Smooth muscle cell (in vitro differentiated cells): ENCODE measurements around the gene DDIT4. TPM values are rescaled to one million over a fixed set of nuclear protein-coding genes. Genes with fewer than 3 reads are reported as not detected.
"Not testable (repeated sequence)": the region's sequence is repeated elsewhere in the genome, so short reads cannot be mapped to it uniquely, and the experiment has no call there.

Experiments used
- DNase-seq: peaks from one replicate; lab custom pipeline; 2025; ENCODE audit not compliant: unreplicated experiment; lab: John Stamatoyannopoulos, UW
- H2AFZ ChIP-seq: fragments of 200-600 bp; sonication (generic); 2 replicates; pipeline ENCODE4 v1.6.0; 2016; ENCODE audit warnings: antibody characterized with exemption, low read depth, mild to moderate bottlenecking
- H3F3A ChIP-seq: fragments of 200-600 bp; sonication (generic); 2 replicates; pipeline ENCODE4 v1.6.0; 2017; ENCODE audit warnings: antibody characterized with exemption, low read depth
- H3K27ac ChIP-seq: fragments of 200-600 bp; sonication (generic); 2 replicates; pipeline ENCODE4 v1.5.1; 2016; ENCODE audit warnings: low read depth, mild to moderate bottlenecking
- H3K27me3 ChIP-seq: fragments of 200-600 bp; sonication (generic); 2 replicates; pipeline ENCODE4 v1.6.1; 2016; ENCODE audit warnings: low read depth, mild to moderate bottlenecking
- H3K36me3 ChIP-seq: fragments of 200-600 bp; sonication (generic); 2 replicates; pipeline ENCODE4 v1.5.1; 2016; ENCODE audit warnings: low read depth
- H3K4me1 ChIP-seq: fragments of 200-600 bp; sonication (generic); 2 replicates; pipeline ENCODE4 v1.5.1; 2016; ENCODE audit warnings: low read depth
- H3K4me2 ChIP-seq: fragments of 200-600 bp; sonication (generic); 2 replicates; pipeline ENCODE4 v1.6.0; 2016; ENCODE audit warnings: mild to moderate bottlenecking
- H3K4me3 ChIP-seq: fragments of 200-600 bp; sonication (generic); 2 replicates; pipeline ENCODE4 v1.5.1; 2016; ENCODE audit warnings: mild to moderate bottlenecking
- H3K79me2 ChIP-seq: fragments of 200-600 bp; sonication (generic); 2 replicates; pipeline ENCODE4 v1.6.0; 2016; ENCODE audit warnings: low read depth, mild to moderate bottlenecking
- H3K9ac ChIP-seq: fragments of 200-600 bp; sonication (generic); 2 replicates; pipeline ENCODE4 v1.6.0; 2016; ENCODE audit warnings: low read depth
- H3K9me3 ChIP-seq: fragments of 200-600 bp; sonication (generic); replicated peaks from 2 replicates; pipeline ENCODE4 v1.5.1; 2016; ENCODE audit warnings: low read depth
- H4K20me1 ChIP-seq: fragments of 200-600 bp; sonication (generic); 2 replicates; pipeline ENCODE4 v1.6.0; 2016; ENCODE audit warnings: low read depth
- WGBS: methylation state at CpG from one replicate; pipeline ENCODE4 v1.1.7; 2016; ENCODE audit warnings: low lambda C conversion rate; 5-methylcytosine and 5-hydroxymethylcytosine counted together
- polyA plus RNA-seq: library from polyadenylated mRNA; unstranded; fragments of >200 nt; fragmentation: Nextera tagmentation; extraction: Ambion mirVana; gene quantifications from 2 replicates; pipeline ENCODE4 v1.2.1, GENCODE V29; 2016
- total RNA-seq: library from RNA; depleted of rRNA; stranded (reverse); fragments of >200 nt; gene quantifications from 2 replicates; pipeline ENCODE4 v1.2.3, GENCODE V29; 2014
- TF ChIP-seq, protein P1 (sequence below): fragments of 200-600 bp; sonication (generic); IDR thresholded peaks from 2 replicates; pipeline ENCODE4 v1.5.1; 2017; ENCODE audit warnings: borderline replicate concordance, mild to moderate bottlenecking, antibody characterized with exemption; ENCODE audit not compliant: insufficient read depth, poor library complexity, severe bottlenecking

DDIT4 gene
- total and polyA plus RNA-seq, 2 experiments from 2014 or later, result 198 to 248 TPM

DNA sequence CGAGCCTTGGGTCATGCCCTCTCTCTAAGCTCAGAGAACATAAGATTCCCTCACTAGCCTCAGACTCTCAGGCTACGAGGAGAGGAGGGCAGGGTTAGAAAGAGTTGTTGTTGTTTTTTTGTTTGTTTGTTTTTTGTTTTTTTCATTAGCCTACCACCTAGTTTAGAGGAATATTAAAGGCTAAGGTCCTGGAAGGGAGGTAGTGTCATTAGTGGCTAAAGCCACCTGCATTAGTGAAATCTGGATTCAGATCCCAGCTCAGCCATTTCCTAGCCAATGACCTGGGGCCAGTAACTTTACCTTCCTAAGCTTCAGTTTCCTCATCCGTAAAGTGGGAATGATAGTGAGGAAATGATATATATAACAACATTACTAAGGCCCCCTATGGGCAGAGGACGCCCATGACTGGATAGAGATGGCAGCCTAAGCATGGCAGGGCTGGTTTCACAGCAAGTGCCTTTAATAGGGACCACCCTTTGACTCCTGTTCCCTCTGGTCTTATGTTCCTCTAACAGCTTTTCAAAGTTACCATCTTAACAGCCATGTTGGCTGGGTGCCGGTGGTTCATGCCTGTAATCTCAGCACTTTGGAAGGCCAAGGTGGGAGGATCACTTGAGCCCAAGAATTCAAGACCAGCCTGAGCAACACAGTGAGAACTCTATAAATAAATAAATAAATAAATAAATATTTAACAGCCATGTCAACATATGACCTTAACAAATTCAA is 5.1 kb downstream of the DDIT4 start:
- 90% methylated on average over 5 of the region's 5 CpGs for WGBS
- H3K79me2 ChIP-seq, result peaks cover 28% of the 10 kb centered on the region
- no peak overlapping the region for H3K4me3 ChIP-seq
- H3K9me3 ChIP-seq, result no peaks in the 10 kb centered on the region
- peaks cover 49% of the 10 kb centered on the region for H3F3A ChIP-seq
- no peak overlapping the region for H3K9ac ChIP-seq
- TF ChIP-seq, protein P1, sequence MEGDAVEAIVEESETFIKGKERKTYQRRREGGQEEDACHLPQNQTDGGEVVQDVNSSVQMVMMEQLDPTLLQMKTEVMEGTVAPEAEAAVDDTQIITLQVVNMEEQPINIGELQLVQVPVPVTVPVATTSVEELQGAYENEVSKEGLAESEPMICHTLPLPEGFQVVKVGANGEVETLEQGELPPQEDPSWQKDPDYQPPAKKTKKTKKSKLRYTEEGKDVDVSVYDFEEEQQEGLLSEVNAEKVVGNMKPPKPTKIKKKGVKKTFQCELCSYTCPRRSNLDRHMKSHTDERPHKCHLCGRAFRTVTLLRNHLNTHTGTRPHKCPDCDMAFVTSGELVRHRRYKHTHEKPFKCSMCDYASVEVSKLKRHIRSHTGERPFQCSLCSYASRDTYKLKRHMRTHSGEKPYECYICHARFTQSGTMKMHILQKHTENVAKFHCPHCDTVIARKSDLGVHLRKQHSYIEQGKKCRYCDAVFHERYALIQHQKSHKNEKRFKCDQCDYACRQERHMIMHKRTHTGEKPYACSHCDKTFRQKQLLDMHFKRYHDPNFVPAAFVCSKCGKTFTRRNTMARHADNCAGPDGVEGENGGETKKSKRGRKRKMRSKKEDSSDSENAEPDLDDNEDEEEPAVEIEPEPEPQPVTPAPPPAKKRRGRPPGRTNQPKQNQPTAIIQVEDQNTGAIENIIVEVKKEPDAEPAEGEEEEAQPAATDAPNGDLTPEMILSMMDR, result no peak
- peak overlapping the region; percentile 82 for H3K27ac ChIP-seq
- no peak overlapping the region for H2AFZ ChIP-seq
- peaks cover 31% of the 10 kb centered on the region for H4K20me1 ChIP-seq
- H3K4me2 ChIP-seq, result no peak overlapping the region
- peaks cover 10% of the 10 kb centered on the region for H3K4me1 ChIP-seq
- H3K36me3 ChIP-seq, result no peaks in the 10 kb centered on the region
- H3K27me3 ChIP-seq, result no peaks in the 10 kb centered on the region
- DNase-seq, result no peak

GRCh38 chr10:72279587-72279986 is 5.9 kb downstream of the DDIT4 start:
- not testable (repeated sequence) for H3K4me2 ChIP-seq, H3K27ac ChIP-seq, H3K4me1 ChIP-seq, H3K9ac ChIP-seq, H3K36me3 ChIP-seq, DNase-seq, H2AFZ ChIP-seq, H3K4me3 ChIP-seq, H3K27me3 ChIP-seq, H3K9me3 ChIP-seq
- peaks cover 24% of the 10 kb centered on the region for H4K20me1 ChIP-seq
- peaks cover 20% of the 10 kb centered on the region for H3K79me2 ChIP-seq
- H3F3A ChIP-seq, result peaks cover 41% of the 10 kb centered on the region
- 95% methylated on average over 7 of the region's 7 CpGs for WGBS

DNA sequence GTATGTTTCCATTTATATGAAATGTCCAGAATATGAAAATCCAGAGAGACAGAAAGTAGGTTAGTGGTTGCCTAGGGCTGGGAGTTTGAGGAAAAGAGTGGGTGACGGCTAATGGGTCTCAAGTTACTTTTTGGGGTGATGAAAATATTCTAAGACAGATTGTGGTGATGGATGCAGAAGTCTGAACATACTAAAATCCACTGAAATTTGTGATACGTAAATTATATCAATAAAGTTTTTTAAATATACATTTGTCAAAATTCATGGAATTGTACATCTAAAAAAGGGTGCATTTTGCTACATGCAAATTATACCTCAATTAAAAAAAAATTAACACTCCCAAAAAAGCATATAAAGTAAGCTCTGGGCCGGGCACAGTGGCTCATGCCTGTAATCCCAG is 9.4 kb downstream of the DDIT4 start:
- WGBS, result 61% methylated on average over 3 of the region's 3 CpGs
- peaks cover 8% of the 10 kb centered on the region for H3F3A ChIP-seq

GRCh38 chr10:72285972-72286521 is 12.3 kb downstream of the DDIT4 start:
- Histone ChIP-seq H3K79me2 (no peaks in the 10 kb centered on the region), H3F3A (no peaks in the 10 kb centered on the region), H3K4me3 (no peak overlapping the region), H3K9ac (no peak overlapping the region), H3K9me3 (no peaks in the 10 kb centered on the region), H3K36me3 (no peaks in the 10 kb centered on the region), H2AFZ (peak overlapping the region; percentile 3), H3K4me1 (no peaks in the 10 kb centered on the region), H3K4me2 (no peak overlapping the region), H3K27ac (no peak overlapping the region), H4K20me1 (no peaks in the 10 kb centered on the region), H3K27me3 (no peaks in the 10 kb centered on the region)
- WGBS, result 64% methylated on average over 14 of the region's 14 CpGs
- TF ChIP-seq, protein P1, result no peak
- DNase-seq, result no peak

More for the DNA sequence above, 9.4 kb downstream of the DDIT4 start:
- Histone ChIP-seq H3K9ac (no peak overlapping the region), H3K27ac (no peak overlapping the region), H3K4me2 (no peak overlapping the region), H3K4me1 (no peaks in the 10 kb centered on the region), H2AFZ (no peak overlapping the region), H3K9me3 (no peaks in the 10 kb centered on the region), H3K79me2 (no peaks in the 10 kb centered on the region), H3K36me3 (no peaks in the 10 kb centered on the region), H4K20me1 (no peaks in the 10 kb centered on the region), H3K4me3 (no peak overlapping the region), H3K27me3 (no peaks in the 10 kb centered on the region)
- no peak for DNase-seq
- TF ChIP-seq, protein P1, result no peak
